IMR-90 (cell line): Measurements from ENCODE around the gene TINCR. TPM values are rescaled to one million over a fixed set of nuclear protein-coding genes. Genes with fewer than 3 reads are reported as not detected.

Experiments used
- ATAC-seq: fragments of 200-7000 bp; cut with Tn5 transposase; 2 replicates; pipeline ENCODE4 v1.9.1; 2020; ENCODE audit warnings: low read depth, mild to moderate bottlenecking, moderate library complexity
- BruUV-seq: library from RNA; stranded (reverse); fragments of 400-500 nt; replicated peaks from 2 replicates; lab custom pipeline; 2021; lab: Mats Ljungman, UMichigan
- CTCF ChIA-PET: fragments of 300-600 bp; formaldehyde crosslinking; extraction: SDS; loops from one replicate; lab custom pipeline; 2021; ENCODE audit warnings: antibody characterized with exemption; lab: Yijun Ruan, JAX
- POLR2A ChIA-PET: fragments of 300-600 bp; sonication (Branson Sonifier 250); formaldehyde crosslinking; loops from one replicate; lab custom pipeline; 2022; ENCODE audit warnings: antibody characterized with exemption; ENCODE audit not compliant: unreplicated experiment; lab: Charles Lee
- DNase-seq: peaks from one replicate; pipeline ENCODE4 v3.0.0; 2013
- H2AFZ ChIP-seq: replicated peaks from 2 replicates; pipeline ENCODE3; 2013; ENCODE audit warnings: low read length, mild to moderate bottlenecking; ENCODE audit not compliant: poor library complexity
- H2AK5ac ChIP-seq: 2 replicates; pipeline ENCODE4 v1.6.1; 2013; ENCODE audit warnings: low read depth, low read length, inconsistent platforms
- H2AK9ac ChIP-seq: replicated peaks from 2 replicates; pipeline ENCODE3; 2013; ENCODE audit warnings: mild to moderate bottlenecking, low read depth, low read length, moderate library complexity; ENCODE audit not compliant: poor library complexity
- H2BK120ac ChIP-seq: 2 replicates; pipeline ENCODE4 v1.6.1; 2013; ENCODE audit warnings: low read depth, low read length, inconsistent platforms
- H2BK15ac ChIP-seq: 3 replicates; pipeline ENCODE4 v1.6.1; 2013; ENCODE audit warnings: low read depth, low read length, inconsistent platforms
- H2BK20ac ChIP-seq: 2 replicates; pipeline ENCODE4 v1.6.1; 2013; ENCODE audit warnings: low read depth, mild to moderate bottlenecking, inconsistent platforms, low read length, moderate library complexity
- H2BK5ac ChIP-seq: 2 replicates; pipeline ENCODE4 v1.6.1; 2013; ENCODE audit warnings: mild to moderate bottlenecking, low read depth, low read length, inconsistent platforms; ENCODE audit not compliant: poor library complexity, severe bottlenecking
- H3K14ac ChIP-seq: replicated peaks from 2 replicates; pipeline ENCODE4 v1.6.1; 2013; ENCODE audit warnings: low read depth, low read length, inconsistent platforms
- H3K18ac ChIP-seq: 2 replicates; pipeline ENCODE4 v1.6.1; 2013; ENCODE audit warnings: low read depth, low read length, control low read depth
- H3K23ac ChIP-seq: 2 replicates; pipeline ENCODE4 v1.6.1; 2013; ENCODE audit warnings: low read depth, low read length, inconsistent platforms
- H3K27ac ChIP-seq: 2 replicates; pipeline ENCODE4 v1.5.1; 2013; ENCODE audit warnings: mild to moderate bottlenecking, control low read depth, low read length; ENCODE audit not compliant: insufficient read depth
- H3K27me3 ChIP-seq: 2 replicates; pipeline ENCODE4 v1.6.1; 2013; ENCODE audit warnings: low read length; ENCODE audit not compliant: control insufficient read depth, insufficient read depth
- H3K36me3 ChIP-seq: 2 replicates; pipeline ENCODE4 v1.6.1; 2013; ENCODE audit warnings: low read length, mixed read lengths; ENCODE audit not compliant: control insufficient read depth, insufficient read depth
- H3K4ac ChIP-seq: 2 replicates; pipeline ENCODE4 v1.6.1; 2013; ENCODE audit warnings: low read depth, low read length, inconsistent platforms
- H3K4me1 ChIP-seq: 2 replicates; pipeline ENCODE4 v1.6.1; 2013; ENCODE audit warnings: low read length, mixed read lengths; ENCODE audit not compliant: control insufficient read depth, insufficient read depth
- H3K4me2 ChIP-seq: 2 replicates; pipeline ENCODE4 v1.6.1; 2013; ENCODE audit warnings: low read depth, mild to moderate bottlenecking, control low read depth, low read length, moderate library complexity
- H3K4me3 ChIP-seq: 2 replicates; pipeline ENCODE4 v1.5.1; 2013; ENCODE audit warnings: low read depth, mild to moderate bottlenecking, control low read depth, low read length, moderate library complexity; ENCODE audit not compliant: insufficient read depth
- H3K56ac ChIP-seq: 2 replicates; pipeline ENCODE4 v1.6.1; 2013; ENCODE audit warnings: low read length, inconsistent platforms; ENCODE audit not compliant: insufficient read depth; ENCODE audit errors: extremely low read depth
- H3K79me1 ChIP-seq, 2 experiments: 2 replicates each; pipeline ENCODE4 v1.6.1; 2013; ENCODE audit warnings: low read length in 2 of 2, inconsistent platforms in 1 of 2, low read depth in 1 of 2
- H3K9ac ChIP-seq: 2 replicates; pipeline ENCODE4 v1.6.1; 2013; ENCODE audit warnings: low read depth, low read length, control low read depth
- H3K9me1 ChIP-seq: 2 replicates; pipeline ENCODE4 v1.6.1; 2013; ENCODE audit warnings: low read length, inconsistent platforms; ENCODE audit not compliant: insufficient read depth
- H3K9me3 ChIP-seq: 2 replicates; pipeline ENCODE4 v1.6.1; 2013; ENCODE audit warnings: low read length; ENCODE audit not compliant: control insufficient read depth, insufficient read depth
- H4K20me1 ChIP-seq: 2 replicates; pipeline ENCODE4 v1.6.1; 2013; ENCODE audit warnings: low read length, inconsistent platforms; ENCODE audit not compliant: insufficient read depth
- H4K5ac ChIP-seq: 2 replicates; pipeline ENCODE4 v1.6.1; 2013; ENCODE audit warnings: mild to moderate bottlenecking, low read depth, low read length, control low read depth
- H4K8ac ChIP-seq, 2 experiments: 2 replicates each; pipeline ENCODE4 v1.6.1; 2013; ENCODE audit warnings: low read depth in 2 of 2, low read length in 2 of 2, control low read depth in 1 of 2, inconsistent platforms in 1 of 2
- H4K91ac ChIP-seq: 2 replicates; pipeline ENCODE4 v1.6.1; 2013; ENCODE audit warnings: low read depth, low read length, inconsistent platforms; ENCODE audit not compliant: insufficient read depth
- MXI1 ChIP-seq: IDR thresholded peaks from 2 replicates; pipeline ENCODE4 v1.6.1; 2012; ENCODE audit warnings: low read depth, mild to moderate bottlenecking, low read length, moderate library complexity, borderline replicate concordance
- RCOR1 ChIP-seq: IDR thresholded peaks from 2 replicates; pipeline ENCODE4 v1.6.1; 2012; ENCODE audit warnings: mild to moderate bottlenecking, low read length, improper control_type of control experiment; ENCODE audit not compliant: insufficient replicate concordance
- WGBS, 2 experiments: methylation state at CpG; one replicate each; pipeline versions ENCODE4 v1.1.5 to v1.1.7; 2013; ENCODE audit warnings: missing lambda C conversion rate in 2 of 2; ENCODE audit not compliant: insufficient read length in 1 of 2; ENCODE audit errors: extremely low coverage in 2 of 2; 5-methylcytosine and 5-hydroxymethylcytosine counted together
- dilution Hi-C: fragments of 300-500 bp; cut with HindIII; formaldehyde crosslinking; loops from one replicate; pipeline ENCODE4 v1.14.3; 2018; ENCODE audit warnings: low sequenced_read_pairs; ENCODE audit not compliant: unreplicated experiment
- in situ Hi-C: fragments of 300-500 bp; cut with MboI; formaldehyde crosslinking; loops from 3 replicates; pipeline ENCODE4 v1.14.3; 2019; ENCODE audit warnings: low sequenced_read_pairs, inconsistent platforms, mixed read lengths
- intact Hi-C: fragments of 100-400 bp; cut with micrococcal nuclease; formaldehyde crosslinking; loops from 2 replicates; pipeline ENCODE4 v1.10.0; 2022
- polyA plus RNA-seq, 3 experiments: library from polyadenylated mRNA; depleted of rRNA; stranded (reverse); fragments of >200 nt; gene quantifications; 2 replicates each; pipeline ENCODE4 v1.2.3, GENCODE V29; 2012; ENCODE audit warnings: low replicate concordance in 1 of 3
- total RNA-seq: library from RNA; depleted of rRNA; stranded (reverse); fragments of >200 nt; gene quantifications from 2 replicates; pipeline ENCODE4 v1.2.3, GENCODE V29; 2012

TINCR gene
- total and polyA plus RNA-seq, 2 of the 4 experiments (the other 2 are of a cell fraction): 0.05 TPM; not detected in 1

GRCh38 chr19:5590151-5590864 is 22.6 kb upstream of the TINCR start:
- Histone ChIP-seq H2BK120ac (no peak overlapping the region), H3K36me3 (peaks cover 85% of the 10 kb centered on the region), H3K23ac (no peak overlapping the region), H3K4me1 (no peaks in the 10 kb centered on the region), H2AFZ (no peak overlapping the region), H3K4me3 (no peak overlapping the region), H3K9me3 (no peaks in the 10 kb centered on the region), H3K4me2 (no peak overlapping the region), H4K91ac (no peak overlapping the region), H3K9me1 (no peaks in the 10 kb centered on the region), H4K20me1 (peaks cover under 1% of the 10 kb centered on the region), H4K8ac (no peak overlapping the region), H3K56ac (no peak overlapping the region), H2AK5ac (no peak overlapping the region), H3K9ac (no peak overlapping the region), H2BK20ac (no peak overlapping the region), H3K14ac (no peak overlapping the region), H3K4ac (no peak overlapping the region), H2BK15ac (no peak overlapping the region), H2BK5ac (no peak overlapping the region), H2AK9ac (no peak overlapping the region), H3K27me3 (no peaks in the 10 kb centered on the region), H4K5ac (no peak overlapping the region), H3K79me1 (peaks cover 0 to 13% of the 10 kb centered on the region in 2 experiments; a peak in 2 of 4 replicates), H3K27ac (no peak overlapping the region), H3K18ac (no peak overlapping the region)
- in situ Hi-C loops: no loop called here
- ChIA-PET CTCF (no interaction called here), POLR2A (no interaction called here)
- no TSS peak for BruUV-seq
- dilution Hi-C loops: no loop called here
- ATAC-seq (no peak), DNase-seq (no peak)
- intact Hi-C loops: no loop called here
- 90% methylated on average over 9 of the region's 22 CpGs; no CpG with 5 or more reads in 1 of the 2 experiments for WGBS, 2 experiments
- TF ChIP-seq RCOR1 (no peak), MXI1 (no peak)
